H1 (cell line): ENCODE results near the gene ZFP36L2. TPM values are rescaled to one million over a fixed set of nuclear protein-coding genes. Genes with fewer than 3 reads are reported as not detected.

Experiments used
- CTCF ChIA-PET: fragments of 300-600 bp; sonication (Branson Sonifier 250); formaldehyde crosslinking; loops from one replicate; lab custom pipeline; 2021; ENCODE audit not compliant: partially characterized antibody; lab: Charles Lee
- POLR2A ChIA-PET: fragments of 300-600 bp; sonication (Branson Sonifier 250); formaldehyde crosslinking; loops from one replicate; lab custom pipeline; 2021; ENCODE audit warnings: inconsistent platforms; ENCODE audit not compliant: partially characterized antibody; lab: Charles Lee
- DNase-seq, 2 experiments: peaks; one replicate each; pipeline versions ENCODE4 v3.0.0 to v3.0.0-alpha.2; 2010 to 2022; ENCODE audit warnings: low spot score in 2 of 2, low read depth in 1 of 2, mixed read lengths in 1 of 2
- FAIRE-seq: peaks from 2 replicates; lab custom pipeline; 2011; peaks lifted over from hg19 to GRCh38; lab: Jason Lieb, UNC
- H2AFZ ChIP-seq: 2 replicates; pipeline ENCODE4 v1.8.1; 2012; ENCODE audit warnings: low read length, inconsistent platforms
- H2AK5ac ChIP-seq: 2 replicates; pipeline ENCODE4 v1.6.1; 2013; ENCODE audit warnings: low read depth, low read length
- H2BK120ac ChIP-seq: replicated peaks from 2 replicates; pipeline ENCODE3; 2013; ENCODE audit warnings: low read depth, low read length, inconsistent platforms
- H2BK12ac ChIP-seq: 2 replicates; pipeline ENCODE4 v1.6.1; 2013; ENCODE audit warnings: low read depth, low read length
- H2BK15ac ChIP-seq: 2 replicates; pipeline ENCODE4 v1.6.1; 2013; ENCODE audit warnings: low read length
- H2BK20ac ChIP-seq: 2 replicates; pipeline ENCODE4 v1.6.1; 2013; ENCODE audit warnings: low read length
- H2BK5ac ChIP-seq: 2 replicates; pipeline ENCODE4 v1.6.1; 2013; ENCODE audit warnings: low read depth, low read length
- H3K14ac ChIP-seq: 2 replicates; pipeline ENCODE4 v1.6.1; 2013; ENCODE audit warnings: inconsistent platforms; ENCODE audit not compliant: insufficient read length
- H3K18ac ChIP-seq: 2 replicates; pipeline ENCODE4 v1.6.1; 2013; ENCODE audit warnings: low read length; ENCODE audit errors: extremely low read depth
- H3K23ac ChIP-seq: 2 replicates; pipeline ENCODE4 v1.6.1; 2013; ENCODE audit warnings: inconsistent platforms; ENCODE audit not compliant: insufficient read length
- H3K23me2 ChIP-seq: 2 replicates; pipeline ENCODE4 v1.6.1; 2013; ENCODE audit warnings: low read depth, low read length
- H3K27ac ChIP-seq: 2 replicates; pipeline ENCODE4 v1.6.1; 2011; ENCODE audit warnings: low read depth, low read length, inconsistent platforms
- H3K27me3 ChIP-seq, 4 experiments: replicated peaks in 1 of 4; 1 replicate in 1 of 4; 2 replicates in 3 of 4; pipeline versions ENCODE4 v1.6.1 to v1.8.1; 2011 to 2013; ENCODE audit warnings: low read length in 3 of 4, mild to moderate bottlenecking in 3 of 4, inconsistent platforms in 2 of 4, mixed read lengths in 2 of 4, moderate library complexity in 1 of 4; ENCODE audit not compliant: control insufficient read depth in 3 of 4, insufficient read depth in 3 of 4; ENCODE audit errors: extremely low read depth in 1 of 4
- H3K36me3 ChIP-seq, 4 experiments: 2 replicates each; pipeline versions ENCODE4 v1.6.1 to v1.8.1; 2011 to 2013; ENCODE audit warnings: mild to moderate bottlenecking in 4 of 4, low read length in 3 of 4, moderate library complexity in 2 of 4, control low read depth in 1 of 4, inconsistent platforms in 1 of 4; ENCODE audit not compliant: insufficient read depth in 4 of 4, control insufficient read depth in 2 of 4
- H3K4ac ChIP-seq: replicated peaks from 2 replicates; pipeline ENCODE3; 2013; ENCODE audit warnings: low read length, low read depth, mixed read lengths, inconsistent platforms; ENCODE audit not compliant: insufficient read length
- H3K4me1 ChIP-seq, 4 experiments: replicated peaks in 1 of 4; 1 replicate in 1 of 4; 2 replicates in 3 of 4; pipeline versions ENCODE4 v1.6.1 to v1.8.1; 2011 to 2013; ENCODE audit warnings: low read length in 3 of 4, inconsistent platforms in 2 of 4, mixed read lengths in 1 of 4; ENCODE audit not compliant: insufficient read depth in 4 of 4, control insufficient read depth in 3 of 4
- H3K4me2 ChIP-seq, 2 experiments: 2 replicates each; pipeline versions ENCODE4 v1.6.1 to v1.8.1; 2011 to 2013; ENCODE audit warnings: low read depth in 2 of 2, low read length in 2 of 2, control low read depth in 1 of 2, inconsistent platforms in 1 of 2, mild to moderate bottlenecking in 1 of 2; ENCODE audit not compliant: insufficient read depth in 1 of 2
- H3K4me3 ChIP-seq, 4 experiments: fragments of 200-600, 300-600 bp in 1 of 4; sonication (generic), shearing (Covaris generic), sonication (Bioruptor Twin) in 1 of 4; 2 replicates each; pipeline versions ENCODE4 v1.5.1 to v1.8.1; 2011 to 2016; ENCODE audit warnings: low read length in 4 of 4, low read depth in 3 of 4, control low read depth in 2 of 4, inconsistent platforms in 2 of 4, mild to moderate bottlenecking in 2 of 4, mixed read lengths in 1 of 4, moderate library complexity in 1 of 4; ENCODE audit not compliant: insufficient read depth in 2 of 4; ENCODE audit errors: extremely low read depth in 1 of 4
- H3K56ac ChIP-seq: replicated peaks from 2 replicates; pipeline ENCODE3; 2013; ENCODE audit warnings: low read depth, mild to moderate bottlenecking, mixed read lengths, low read length, inconsistent platforms; ENCODE audit not compliant: insufficient read length
- H3K79me1 ChIP-seq: 2 replicates; pipeline ENCODE4 v1.6.1; 2013; ENCODE audit warnings: low read depth, low read length, control low read depth
- H3K79me2 ChIP-seq, 2 experiments: 2 replicates each; pipeline versions ENCODE4 v1.6.1 to v1.8.1; 2012 to 2013; ENCODE audit warnings: low read length in 2 of 2, mild to moderate bottlenecking in 2 of 2, inconsistent platforms in 1 of 2; ENCODE audit not compliant: insufficient read depth in 2 of 2, control insufficient read depth in 1 of 2
- H3K9ac ChIP-seq, 4 experiments: replicated peaks in 1 of 4; 1 replicate in 1 of 4; 2 replicates in 3 of 4; pipeline versions ENCODE4 v1.6.1 to v1.8.1; 2011 to 2013; ENCODE audit warnings: low read depth in 3 of 4, low read length in 3 of 4, control low read depth in 2 of 4, mild to moderate bottlenecking in 2 of 4, moderate library complexity in 2 of 4, inconsistent platforms in 1 of 4; ENCODE audit errors: extremely low read depth in 1 of 4
- H3K9me3 ChIP-seq, 2 experiments: 2 replicates each; pipeline versions ENCODE4 v1.6.1 to v1.8.1; 2012 to 2013; ENCODE audit warnings: mild to moderate bottlenecking in 2 of 2, moderate library complexity in 2 of 2, control low read depth in 1 of 2, inconsistent platforms in 1 of 2, low read depth in 1 of 2, low read length in 1 of 2, mixed read lengths in 1 of 2; ENCODE audit not compliant: insufficient read depth in 2 of 2
- H4K20me1 ChIP-seq, 2 experiments: replicated peaks in 1 of 2; 2 replicates each; pipeline versions ENCODE3 to v1.8.1; 2011 to 2013; ENCODE audit warnings: inconsistent platforms in 2 of 2, low read length in 2 of 2, mild to moderate bottlenecking in 1 of 2; ENCODE audit not compliant: insufficient read depth in 2 of 2, control insufficient read depth in 1 of 2
- H4K5ac ChIP-seq: 2 replicates; pipeline ENCODE4 v1.6.1; 2013; ENCODE audit warnings: low read length, low read depth, mixed read lengths, inconsistent platforms; ENCODE audit not compliant: insufficient read length
- H4K8ac ChIP-seq: 2 replicates; pipeline ENCODE4 v1.8.0; 2013; ENCODE audit warnings: mild to moderate bottlenecking, moderate library complexity, low read length, inconsistent platforms; ENCODE audit not compliant: insufficient read depth; ENCODE audit errors: extremely low read depth
- H4K91ac ChIP-seq: replicated peaks from 2 replicates; pipeline ENCODE3; 2013; ENCODE audit warnings: low read length, mixed read lengths, inconsistent platforms; ENCODE audit not compliant: insufficient read length
- CHD2 ChIP-seq: IDR thresholded peaks from 2 replicates; pipeline ENCODE4 v1.6.1; 2012; ENCODE audit warnings: low read length, improper control_type of control experiment
- CTCF ChIP-seq, 3 experiments: IDR thresholded peaks; 1 replicate in 2 of 3; 2 replicates in 1 of 3; pipeline versions ENCODE4 v1.5.1 to v1.6.1; 2011; ENCODE audit warnings: low read length in 3 of 3, mild to moderate bottlenecking in 3 of 3, inconsistent platforms in 2 of 3, low read depth in 1 of 3, moderate library complexity in 1 of 3; ENCODE audit not compliant: insufficient read depth in 1 of 3; ENCODE audit errors: control extremely low read depth in 1 of 3
- RAD21 ChIP-seq, 2 experiments: IDR thresholded peaks in 1 of 2; conservative IDR thresholded peaks in 1 of 2; 2 replicates each; pipeline ENCODE4 v1.6.1; 2011; ENCODE audit warnings: low read depth in 2 of 2, low read length in 2 of 2, improper control_type of control experiment in 1 of 2, inconsistent platforms in 1 of 2, mild to moderate bottlenecking in 1 of 2, moderate library complexity in 1 of 2
- YY1 ChIP-seq: IDR thresholded peaks from 2 replicates; pipeline ENCODE4 v1.6.1; 2011; ENCODE audit warnings: low read depth, mild to moderate bottlenecking, low read length
- WGBS, 2 experiments: shearing (Covaris generic) in 1 of 2; methylation state at CpG; one replicate each; pipeline versions ENCODE4 v1.1.6 to v1.1.7; 2013 to 2015; ENCODE audit warnings: low lambda C conversion rate in 2 of 2, mixed read lengths in 2 of 2, inconsistent platforms in 1 of 2, low coverage in 1 of 2, missing lambda C conversion rate in 1 of 2; ENCODE audit not compliant: insufficient replicate concordance in 2 of 2, insufficient coverage in 1 of 2, insufficient read length in 1 of 2; ENCODE audit errors: extremely low coverage in 1 of 2, missing lambda C conversion rate in 1 of 2; 5-methylcytosine and 5-hydroxymethylcytosine counted together
- polyA plus RNA-seq, 7 experiments: library from polyadenylated mRNA; depleted of rRNA in 3 of 7; stranded (reverse) in 5 of 7; unstranded in 2 of 7; fragments of >200 nt in 5 of 7; fragments of 200-250 nt in 2 of 7; gene quantifications; 1 replicate in 5 of 7; 2 replicates in 1 of 7; 4 replicates in 1 of 7; pipeline versions ENCODE4 v1.2.1 to v1.2.3, GENCODE V29; 2011 to 2013; ENCODE audit warnings: missing spikeins in 2 of 7, mixed read lengths in 2 of 7
- total RNA-seq: library from RNA; stranded (reverse); fragmentation: NEBNext Ultra II Directional; extraction: Animal tissue kit (Norgen Biotek cat#: 25700); gene quantifications from 2 replicates; pipeline ENCODE4 v1.2.1, GENCODE V29; 2021

Gene ZFP36L2
- total and polyA plus RNA-seq, 2 of the 8 experiments (the other 6 are each of a cell fraction or from before 2014, with no cell fraction given) = 13.4 to 102 TPM

GRCh38 chr2:43239981-43240765, 13.8 kb upstream of the ZFP36L2 start:
- H3K79me1 ChIP-seq = no peaks in the 10 kb centered on the region
- H2BK5ac ChIP-seq = 0 out of 2 replicates have a peak overlapping the region, but pooled peaks have one; percentile 24
- no peak overlapping the region for H3K18ac ChIP-seq
- CTCF ChIA-PET = interaction anchor here (0.6 to 8.7 kb wide), 43 partner anchors 9 to 416 kb away, joined by 3 to 91 read pairs (median 4); partner anchors contain the start of gene ZFP36L2
- no peak overlapping the region for H4K91ac ChIP-seq
- no peak overlapping the region for H3K4me3 ChIP-seq
- H4K20me1 ChIP-seq = no peaks in the 10 kb centered on the region
- no peak overlapping the region for H3K4ac ChIP-seq
- no peaks in the 10 kb centered on the region for H3K79me2 ChIP-seq
- no peaks in the 10 kb centered on the region for H3K27me3 ChIP-seq
- H3K27ac ChIP-seq = no peak overlapping the region
- H3K4me2 ChIP-seq = no peak overlapping the region
- H2BK12ac ChIP-seq = 0 out of 2 replicates have a peak overlapping the region, but pooled peaks have one; percentile 27
- H2BK15ac ChIP-seq = no peak overlapping the region
- FAIRE-seq (no peak), DNase-seq (no peak)
- no peaks in the 10 kb centered on the region for H3K36me3 ChIP-seq
- H2AFZ ChIP-seq = no peak overlapping the region
- no peaks in the 10 kb centered on the region; a peak in 1 of 7 replicates for H3K4me1 ChIP-seq
- 0 out of 2 replicates have a peak overlapping the region, but pooled peaks have one; percentile 30 for H2AK5ac ChIP-seq
- H2BK20ac ChIP-seq = peak overlapping the region; percentile 61; the same call in 1 of the 2 replicates
- H3K14ac ChIP-seq = no peak overlapping the region
- POLR2A ChIA-PET = interaction anchor here (1.7 kb wide), 1 partner anchor 16 kb away, joined by 5 read pairs; no protein-coding TSS in a partner anchor
- no peak overlapping the region for H3K9ac ChIP-seq
- H4K5ac ChIP-seq = no peak overlapping the region
- H3K56ac ChIP-seq = no peak overlapping the region
- 89% methylated on average over 11 of the region's 13 CpGs; no CpG with 5 or more reads in 1 of the 2 experiments for WGBS, 2 experiments
- no peaks in the 10 kb centered on the region for H3K23me2 ChIP-seq
- H3K23ac ChIP-seq = no peak overlapping the region
- TF ChIP-seq YY1 (0 out of 2 replicates have a peak, but pooled peaks have one; percentile 7), CTCF (IDR thresholded peaks at IDR 0.05; ENCODE audit: control extremely low read depth in 1 of 3, insufficient read depth in 1 of 3, low read depth in 1 of 3, low read length in 3 of 3) (peak; percentile 26 to 56 (median 54)), CHD2 (no peak), RAD21 (IDR thresholded peaks at IDR 0.05 in 1 of 2, conservative IDR thresholded peaks at IDR 0.05 in 1 of 2; ENCODE audit: low read depth in 2 of 2, low read length in 2 of 2) (peak; percentile 48 to 68)
- no peaks in the 10 kb centered on the region for H3K9me3 ChIP-seq
- no peak overlapping the region for H4K8ac ChIP-seq
- H2BK120ac ChIP-seq = no peak overlapping the region
